GM23248 (cell line): ENCODE results near the gene PCLO. TPM values are rescaled to one million over a fixed set of nuclear protein-coding genes. Genes with fewer than 3 reads are reported as not detected.

Source experiments
- DNase-seq: peaks from one replicate; pipeline ENCODE4 v3.0.0-alpha.2; 2015
- H2AFZ ChIP-seq: fragments of 200-600 bp; sonication (generic); 2 replicates; pipeline ENCODE4 v1.6.1; 2016; ENCODE audit warnings: antibody characterized with exemption
- H3F3A ChIP-seq: fragments of 200-600 bp; sonication (generic); 2 replicates; pipeline ENCODE4 v1.6.1; 2016; ENCODE audit warnings: mild to moderate bottlenecking, antibody characterized with exemption, mixed run types; ENCODE audit not compliant: insufficient read depth
- H3K27ac ChIP-seq: fragments of 200-600 bp; sonication (generic); 2 replicates; pipeline ENCODE4 v1.5.1; 2016; ENCODE audit warnings: mild to moderate bottlenecking
- H3K27me3 ChIP-seq: fragments of 200-600 bp; sonication (generic); replicated peaks from 2 replicates; pipeline ENCODE4 v1.6.1; 2016; ENCODE audit warnings: mild to moderate bottlenecking; ENCODE audit not compliant: insufficient read depth
- H3K36me3 ChIP-seq: fragments of 200-600 bp; sonication (generic); 2 replicates; pipeline ENCODE4 v1.6.1; 2016; ENCODE audit warnings: low read depth, mild to moderate bottlenecking
- H3K4me1 ChIP-seq: fragments of 200-600 bp; sonication (generic); 2 replicates; pipeline ENCODE4 v1.6.1; 2016; ENCODE audit warnings: mild to moderate bottlenecking; ENCODE audit not compliant: insufficient read depth
- H3K4me2 ChIP-seq: fragments of 200-600 bp; sonication (generic); one replicate; pipeline ENCODE4 v1.6.1; 2016; ENCODE audit warnings: mild to moderate bottlenecking; ENCODE audit not compliant: unreplicated experiment
- H3K4me3 ChIP-seq: fragments of 200-600 bp; sonication (generic); 2 replicates; pipeline ENCODE4 v1.5.1; 2016; ENCODE audit warnings: mild to moderate bottlenecking
- H3K79me2 ChIP-seq: fragments of 200-600 bp; sonication (generic); 2 replicates; pipeline ENCODE4 v1.6.1; 2016; ENCODE audit warnings: mild to moderate bottlenecking; ENCODE audit not compliant: insufficient read depth
- H3K9ac ChIP-seq: fragments of 200-600 bp; sonication (generic); 2 replicates; pipeline ENCODE4 v1.6.1; 2016; ENCODE audit warnings: mild to moderate bottlenecking
- H3K9me2 ChIP-seq: fragments of 200-600 bp; sonication (generic); 2 replicates; pipeline ENCODE4 v1.6.1; 2016; ENCODE audit warnings: mixed run types, mild to moderate bottlenecking, moderate library complexity; ENCODE audit not compliant: insufficient read depth
- H3K9me3 ChIP-seq: fragments of 200-600 bp; sonication (generic); one replicate; pipeline ENCODE4 v1.6.1; 2017; ENCODE audit warnings: low read depth
- H4K20me1 ChIP-seq: fragments of 200-600 bp; sonication (generic); 2 replicates; pipeline ENCODE4 v1.6.0; 2016; ENCODE audit not compliant: insufficient read depth
- EZH2 ChIP-seq: fragments of 200-600 bp; sonication (generic); IDR thresholded peaks from 2 replicates; pipeline ENCODE4 v1.6.1; 2018; ENCODE audit warnings: antibody characterized with exemption, mild to moderate bottlenecking; ENCODE audit not compliant: insufficient read depth, poor library complexity, severe bottlenecking
- EZH2phosphoT487 ChIP-seq: fragments of 200-600 bp; sonication (generic); IDR thresholded peaks from 2 replicates; pipeline ENCODE4 v1.6.1; 2018; ENCODE audit warnings: antibody characterized with exemption, moderate library complexity, mild to moderate bottlenecking, low read depth; ENCODE audit not compliant: insufficient read depth
- WGBS, 2 experiments: methylation state at CpG; one replicate each; pipeline ENCODE4 v1.1.6; 2015 to 2017; ENCODE audit warnings: low lambda C conversion rate in 2 of 2, low coverage in 1 of 2; ENCODE audit errors: missing lambda C conversion rate in 2 of 2; 5-methylcytosine and 5-hydroxymethylcytosine counted together
- in situ Hi-C: fragments of 300-500 bp; cut with MboI; formaldehyde crosslinking; loops from 2 replicates; pipeline ENCODE4 v1.15.0; 2020
- polyA plus RNA-seq: library from polyadenylated mRNA; unstranded; fragments of >200 nt; fragmentation: Nextera tagmentation; extraction: Ambion mirVana; gene quantifications from 2 replicates; pipeline ENCODE4 v1.2.1, GENCODE V29; 2016
- total RNA-seq: library from RNA; depleted of rRNA; stranded (reverse); fragments of >200 nt; shearing (Covaris generic); gene quantifications from 2 replicates; pipeline ENCODE4 v1.2.3, GENCODE V29; 2014

Gene PCLO
- total and polyA plus RNA-seq, 2 experiments from 2014 or later, result 0.04 TPM; not detected in 1

GRCh38 chr7:82762880-82763279, 399.8 kb downstream of the PCLO start:
- Histone ChIP-seq H3F3A (no peaks in the 10 kb centered on the region), H2AFZ (no peak overlapping the region), H3K9me2 (no peaks in the 10 kb centered on the region), H3K4me1 (no peaks in the 10 kb centered on the region), H3K9me3 (no peaks in the 10 kb centered on the region), H3K27ac (no peak overlapping the region), H3K4me3 (no peak overlapping the region), H3K4me2 (no peak overlapping the region), H3K27me3 (no peaks in the 10 kb centered on the region), H3K36me3 (no peaks in the 10 kb centered on the region), H3K79me2 (no peaks in the 10 kb centered on the region), H3K9ac (no peak overlapping the region), H4K20me1 (no peaks in the 10 kb centered on the region)
- TF ChIP-seq EZH2 (no peak), EZH2phosphoT487 (no peak)
- 82 to 86% methylated on average over 3 of the region's 3 CpGs for WGBS, 2 experiments
- no peak for DNase-seq
- in situ Hi-C loops, result no loop called here

- WGBS, 2 experiments, result 46 to 51% methylated on average over 2 of the region's 2 CpGs
- H3K36me3 ChIP-seq, result no peaks in the 10 kb centered on the region
- in situ Hi-C loops, result no loop called here
- H3K4me2 ChIP-seq, result no peak overlapping the region
- H3K4me3 ChIP-seq, result no peak overlapping the region
- H4K20me1 ChIP-seq, result no peaks in the 10 kb centered on the region
- peaks cover 5% of the 10 kb centered on the region for H3F3A ChIP-seq
- no peak overlapping the region for H3K9ac ChIP-seq
- TF ChIP-seq EZH2phosphoT487 (no peak), EZH2 (no peak)
- no peaks in the 10 kb centered on the region for H3K27me3 ChIP-seq
- no peak overlapping the region for H3K27ac ChIP-seq
- H3K4me1 ChIP-seq, result peaks cover 7% of the 10 kb centered on the region
- no peaks in the 10 kb centered on the region for H3K9me2 ChIP-seq
- no peaks in the 10 kb centered on the region for H3K79me2 ChIP-seq
- no peaks in the 10 kb centered on the region for H3K9me3 ChIP-seq
- no peak overlapping the region for H2AFZ ChIP-seq
- DNase-seq, result no peak
Measured at GRCh38 chr7:82760831-82761230, 401.9 kb downstream of the PCLO start.

- DNase-seq, result no peak
- Histone ChIP-seq H3F3A (peaks cover 12% of the 10 kb centered on the region), H3K4me3 (no peak overlapping the region), H3K27me3 (no peaks in the 10 kb centered on the region), H4K20me1 (no peaks in the 10 kb centered on the region), H3K27ac (no peak overlapping the region), H3K4me2 (no peak overlapping the region), H3K9me3 (no peaks in the 10 kb centered on the region), H3K9me2 (no peaks in the 10 kb centered on the region), H3K79me2 (no peaks in the 10 kb centered on the region), H3K4me1 (peaks cover 13% of the 10 kb centered on the region), H2AFZ (no peak overlapping the region), H3K36me3 (no peaks in the 10 kb centered on the region), H3K9ac (no peak overlapping the region)
- TF ChIP-seq EZH2 (no peak), EZH2phosphoT487 (no peak)
- in situ Hi-C loops, result no loop called here
Measured at GRCh38 chr7:82760074-82760473, 402.6 kb downstream of the PCLO start.

GRCh38 chr7:82755705-82756551, 406.8 kb downstream of the PCLO start:
- peak overlapping the region; percentile 34 for H3K27ac ChIP-seq
- H3K9ac ChIP-seq, result no peak overlapping the region
- in situ Hi-C loops, result no loop called here
- H3K36me3 ChIP-seq, result no peaks in the 10 kb centered on the region
- H3K4me3 ChIP-seq, result no peak overlapping the region
- no peaks in the 10 kb centered on the region for H3K9me2 ChIP-seq
- no peaks in the 10 kb centered on the region for H3K9me3 ChIP-seq
- no peaks in the 10 kb centered on the region for H3K27me3 ChIP-seq
- peak; percentile 84 for DNase-seq
- no peaks in the 10 kb centered on the region for H4K20me1 ChIP-seq
- no peak for TF ChIP-seq EZH2phosphoT487
- H3K4me2 ChIP-seq, result peak overlapping the region; percentile 29
- H3K4me1 ChIP-seq, result peaks cover 13% of the 10 kb centered on the region
- H2AFZ ChIP-seq, result peak overlapping the region; percentile 17; the same call in 1 of the 2 replicates
- H3K79me2 ChIP-seq, result no peaks in the 10 kb centered on the region
- peaks cover 12% of the 10 kb centered on the region for H3F3A ChIP-seq
- WGBS, 2 experiments, result 78 to 79% methylated on average over 5 of the region's 5 CpGs

GRCh38 chr7:82750007-82750406, 412.7 kb downstream of the PCLO start:
- in situ Hi-C loops, result no loop called here
- H3K36me3 ChIP-seq, result no peaks in the 10 kb centered on the region
- no peak overlapping the region for H2AFZ ChIP-seq
- TF ChIP-seq EZH2 (no peak), EZH2phosphoT487 (no peak)
- H3K4me1 ChIP-seq, result peaks cover 3% of the 10 kb centered on the region; the same call in 1 of the 2 replicates
- H3K9me3 ChIP-seq, result no peaks in the 10 kb centered on the region
- H3K27ac ChIP-seq, result no peak overlapping the region
- no peaks in the 10 kb centered on the region for H4K20me1 ChIP-seq
- H3F3A ChIP-seq, result no peaks in the 10 kb centered on the region
- no peak overlapping the region for H3K4me3 ChIP-seq
- H3K9me2 ChIP-seq, result no peaks in the 10 kb centered on the region
- H3K4me2 ChIP-seq, result no peak overlapping the region
- H3K9ac ChIP-seq, result no peak overlapping the region
- H3K27me3 ChIP-seq, result no peaks in the 10 kb centered on the region
- WGBS, 2 experiments, result 52 to 56% methylated on average over 2 of the region's 2 CpGs
- no peak for DNase-seq
- no peaks in the 10 kb centered on the region for H3K79me2 ChIP-seq
